ENCODE measurements around the gene SSC4D.
"Not testable (repeated sequence)": the region's sequence is repeated elsewhere in the genome, so short reads cannot be mapped to it uniquely, and the experiment has no call there.

The SSC4D gene

GRCh38 chr7:76409537-76409936 is at the start of gene SSC4D:
Gene SSC4D (minus strand): TSS chr7:76409697. CDS start chr7:76404439, 5,258 bp downstream.
- DNase-seq (ENCODE audit: low spot score) = no peak

GRCh38 chr7:76458504-76458903 is 49.0 kb upstream of the SSC4D start:
- not testable (repeated sequence) for DNase-seq (ENCODE audit: low spot score)

- not testable (repeated sequence) for DNase-seq (ENCODE audit: low spot score)
Measured at GRCh38 chr7:76457017-76457416, 47.5 kb upstream of the SSC4D start.

- not testable (repeated sequence) for DNase-seq (ENCODE audit: low spot score)
Measured at GRCh38 chr7:76445577-76446008, 36.1 kb upstream of the SSC4D start.

GRCh38 chr7:76443846-76444245 is 34.3 kb upstream of the SSC4D start:
- DNase-seq (ENCODE audit: low spot score) = not testable (repeated sequence)

GRCh38 chr7:76442664-76443446 is 33.4 kb upstream of the SSC4D start:
- DNase-seq (ENCODE audit: low spot score) = not testable (repeated sequence)

GRCh38 chr7:76441792-76442191 is 32.3 kb upstream of the SSC4D start:
- DNase-seq (ENCODE audit: low spot score) = not testable (repeated sequence)

- DNase-seq (ENCODE audit: low spot score) = not testable (repeated sequence)
Measured at GRCh38 chr7:76440404-76440803, 30.9 kb upstream of the SSC4D start.

GRCh38 chr7:76439120-76439888 is 29.8 kb upstream of the SSC4D start:
- DNase-seq (ENCODE audit: low spot score) = not testable (repeated sequence)

GRCh38 chr7:76437873-76438272 is 28.4 kb upstream of the SSC4D start:
- not testable (repeated sequence) for DNase-seq (ENCODE audit: low spot score)

- no peak for DNase-seq (ENCODE audit: low spot score)
Measured at GRCh38 chr7:76430836-76431235, 21.3 kb upstream of the SSC4D start.

GRCh38 chr7:76430211-76430610 is 20.7 kb upstream of the SSC4D start:
- no peak for DNase-seq (ENCODE audit: low spot score)

- DNase-seq (ENCODE audit: low spot score) = no peak
Measured at GRCh38 chr7:76428868-76429805, 19.6 kb upstream of the SSC4D start.

- DNase-seq (ENCODE audit: low spot score) = no peak
Measured at GRCh38 chr7:76428149-76428823, 18.8 kb upstream of the SSC4D start.

GRCh38 chr7:76427635-76428034 is 18.1 kb upstream of the SSC4D start:
- DNase-seq (ENCODE audit: low spot score) = no peak

GRCh38 chr7:76426246-76426645 is 16.7 kb upstream of the SSC4D start:
- DNase-seq (ENCODE audit: low spot score) = no peak

- not testable (repeated sequence) for DNase-seq (ENCODE audit: low spot score)
Measured at GRCh38 chr7:76425558-76425957, 16.1 kb upstream of the SSC4D start.

GRCh38 chr7:76425156-76425555 is 15.7 kb upstream of the SSC4D start:
- DNase-seq (ENCODE audit: low spot score) = no peak

- DNase-seq (ENCODE audit: low spot score) = no peak
Measured at GRCh38 chr7:76424413-76425111, 15.1 kb upstream of the SSC4D start, which contains the start of gene ZP3. Gene ZP3 (plus strand): TSS chr7:76424950. CDS start chr7:76424965, 15 bp downstream.

GRCh38 chr7:76423666-76424412 is 14.3 kb upstream of the SSC4D start:
- DNase-seq (ENCODE audit: low spot score) = no peak
